ENCODE measurements around the gene PEAK1. TPM values are rescaled to one million over a fixed set of nuclear protein-coding genes. Genes with fewer than 3 reads are reported as not detected.

Gene PEAK1
- total and polyA plus RNA-seq, 2 donors (not counting 3 experiments of a cell fraction or from before 2014, with no cell fraction given) = 17.9 to 91.9 TPM

DNA sequence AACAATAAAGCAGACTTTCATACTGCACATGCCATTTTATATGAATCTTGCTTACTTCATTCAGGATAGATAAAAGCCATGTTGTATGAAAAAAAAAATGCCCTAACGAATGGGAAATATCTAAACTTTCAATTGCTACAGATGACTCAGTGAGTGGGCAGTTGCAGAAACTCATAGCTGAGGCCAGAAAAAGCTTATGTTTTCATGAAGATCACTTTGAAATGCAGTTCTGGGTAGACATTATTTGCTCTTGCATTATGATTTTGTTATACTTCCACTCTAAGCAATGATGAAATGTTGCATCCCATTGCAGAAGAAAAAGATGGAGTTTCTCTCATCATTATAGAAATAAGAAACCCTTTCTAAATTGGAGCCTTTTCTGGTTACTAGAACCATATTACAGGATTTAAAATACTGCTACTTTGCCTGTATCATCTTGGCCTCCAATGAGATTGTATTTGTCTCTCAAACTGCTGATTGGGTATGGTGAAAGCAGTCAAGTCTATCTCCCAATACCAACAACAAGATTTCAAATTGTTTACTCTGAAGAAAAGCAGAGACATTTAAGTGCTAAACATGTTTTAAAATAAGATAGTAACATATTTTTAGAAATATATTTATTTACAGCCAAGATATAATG is 17.0 kb downstream of the PEAK1 start:
- Histone ChIP-seq H4K20me1 (replicated peaks; ENCODE audit: control insufficient read depth, extremely low read depth, insufficient read depth, low read length) (peaks cover 20% of the 10 kb centered on the region), H3K9me1 (replicated peaks; ENCODE audit: control insufficient read depth, extremely low read depth, insufficient read depth, low read length) (no peaks in the 10 kb centered on the region), H3K4me3 (replicated peaks in 1 of 3; ENCODE audit: insufficient read depth in 1 of 3, low read depth in 1 of 3, low read length in 3 of 3) (no peak overlapping the region), H2AFZ (ENCODE audit: low read depth, low read length) (no peak overlapping the region), H3K4me2 (ENCODE audit: insufficient read depth, low read length) (peak overlapping the region; percentile 12), H3K27ac (ENCODE audit: insufficient read depth, low read depth, low read length) (no peak overlapping the region), H3K27me3 (ENCODE audit: control insufficient read depth in 2 of 2, insufficient read depth in 2 of 2, low read length in 2 of 2) (no peaks in the 10 kb centered on the region), H3K79me2 (ENCODE audit: control insufficient read depth, insufficient read depth, low read length) (peaks cover 96% of the 10 kb centered on the region), H3K9me3 (replicated peaks; ENCODE audit: control insufficient read depth, insufficient read depth, low read length) (peaks cover 4% of the 10 kb centered on the region), H3K4me1 (ENCODE audit: control insufficient read depth, extremely low read depth, insufficient read depth, low read length) (peaks cover 3% of the 10 kb centered on the region), H3K9ac (replicated peaks; ENCODE audit: extremely low read depth, insufficient read depth, low read length) (no peak overlapping the region), H3K36me3 (ENCODE audit: control insufficient read depth in 2 of 2, extremely low read depth in 1 of 2, insufficient read depth in 2 of 2, low read length in 2 of 2) (no peaks in the 10 kb centered on the region)
- intact Hi-C loops (cut with micrococcal nuclease) = loop anchor here (10.0 kb wide), 1 partner anchor 48 kb away; no protein-coding TSS in a partner anchor
- no TSS peak for BruUV-seq (replicated peaks)
- CTCF ChIA-PET = interaction anchor here (1.6 kb wide), 1 partner anchor 141 kb away, joined by 4 read pairs; no protein-coding TSS in a partner anchor
- DNase-seq (ENCODE audit: low read depth, low spot score) = peak; percentile 45
- TF ChIP-seq FOS (IDR thresholded peaks at IDR 0.05; ENCODE audit: borderline replicate concordance, insufficient read depth, low read length) (peak; percentile 25), POLR2AphosphoS5 (IDR thresholded peaks at IDR 0.05; ENCODE audit: insufficient read depth, low read depth, low read length) (no peak)
- POLR2A ChIA-PET = no interaction called here
- no peak for FAIRE-seq
- dilution Hi-C loops (cut with MboI; ENCODE audit: extremely low pct_ligation_motif_present, low sequenced_read_pairs) = no loop called here

DNA sequence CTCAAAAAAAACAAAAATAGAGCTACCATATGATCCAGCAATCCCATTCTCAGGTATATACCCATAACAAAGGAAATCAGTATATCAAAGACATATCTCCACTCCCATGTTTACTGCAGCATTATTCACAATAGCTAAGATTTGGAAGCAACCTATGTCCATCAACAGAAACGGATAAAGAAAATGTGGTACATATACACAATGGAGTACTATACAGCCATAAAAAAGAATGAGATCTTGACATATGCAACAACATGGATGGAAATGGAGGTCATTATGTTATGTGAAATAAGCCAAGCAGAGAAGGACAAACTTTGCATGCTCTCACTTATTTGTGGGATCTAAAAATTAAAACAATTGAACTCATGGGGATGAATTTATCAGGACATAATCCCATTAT is 19.6 kb downstream of the PEAK1 start:
- peaks cover 4% of the 10 kb centered on the region for H3K9me3 ChIP-seq (replicated peaks; ENCODE audit: control insufficient read depth, insufficient read depth, low read length)
- peaks cover 3% of the 10 kb centered on the region for H3K4me1 ChIP-seq (ENCODE audit: control insufficient read depth, extremely low read depth, insufficient read depth, low read length)
- no peak overlapping the region for H2AFZ ChIP-seq (ENCODE audit: low read depth, low read length)
- peaks cover 94% of the 10 kb centered on the region for H3K79me2 ChIP-seq (ENCODE audit: control insufficient read depth, insufficient read depth, low read length)
- no peak for TF ChIP-seq POLR2AphosphoS5 (IDR thresholded peaks at IDR 0.05; ENCODE audit: insufficient read depth, low read depth, low read length)
- no peak for TF ChIP-seq POLR2A (IDR thresholded peaks at IDR 0.05; ENCODE audit: low read depth, low read length)
- no peak for TF ChIP-seq JUN (IDR thresholded peaks at IDR 0.05; ENCODE audit: borderline replicate concordance, insufficient read depth, insufficient read length, low read depth)
- no peak for TF ChIP-seq GATA2 (IDR thresholded peaks at IDR 0.05; ENCODE audit: insufficient read depth, insufficient read length, low read depth, low read length)
- TF ChIP-seq MYC (IDR thresholded peaks at IDR 0.05; ENCODE audit: low read depth, low read length) = no peak
- TF ChIP-seq CTCF (IDR thresholded peaks at IDR 0.05; ENCODE audit: extremely low read depth in 1 of 2, insufficient read depth in 1 of 2, low read depth in 1 of 2, low read length in 2 of 2) = no peak
- TF ChIP-seq FOS (IDR thresholded peaks at IDR 0.05; ENCODE audit: borderline replicate concordance, insufficient read depth, low read length) = no peak
- no peak for TF ChIP-seq EZH2 (IDR thresholded peaks at IDR 0.05; ENCODE audit: borderline replicate concordance, low read depth, low read length, severe bottlenecking)
- no peak for TF ChIP-seq MAX (IDR thresholded peaks at IDR 0.05; ENCODE audit: insufficient read depth, insufficient read length)
- DNase-seq (ENCODE audit: low read depth, low spot score) = no peak
- H3K9me1 ChIP-seq (replicated peaks; ENCODE audit: control insufficient read depth, extremely low read depth, insufficient read depth, low read length) = no peaks in the 10 kb centered on the region
- H3K36me3 ChIP-seq (ENCODE audit: control insufficient read depth in 2 of 2, extremely low read depth in 1 of 2, insufficient read depth in 2 of 2, low read length in 2 of 2) = no peaks in the 10 kb centered on the region
- CTCF ChIA-PET = no interaction called here
- BruUV-seq (replicated peaks) = no TSS peak
- no peak overlapping the region for H3K4me2 ChIP-seq (ENCODE audit: insufficient read depth, low read length)
- dilution Hi-C loops (cut with MboI; ENCODE audit: extremely low pct_ligation_motif_present, low sequenced_read_pairs) = no loop called here
- H3K27me3 ChIP-seq (ENCODE audit: control insufficient read depth in 2 of 2, insufficient read depth in 2 of 2, low read length in 2 of 2) = no peaks in the 10 kb centered on the region
- POLR2A ChIA-PET = no interaction called here
- no peak overlapping the region for H3K27ac ChIP-seq (ENCODE audit: insufficient read depth, low read depth, low read length)
- H3K4me3 ChIP-seq (replicated peaks in 1 of 3; ENCODE audit: insufficient read depth in 1 of 3, low read depth in 1 of 3, low read length in 3 of 3) = no peak overlapping the region
- no peak overlapping the region for H3K9ac ChIP-seq (replicated peaks; ENCODE audit: extremely low read depth, insufficient read depth, low read length)
- FAIRE-seq = no peak
- peaks cover 23% of the 10 kb centered on the region for H4K20me1 ChIP-seq (replicated peaks; ENCODE audit: control insufficient read depth, extremely low read depth, insufficient read depth, low read length)
- intact Hi-C loops (cut with micrococcal nuclease) = loop anchor here (10.0 kb wide), 1 partner anchor 45 kb away; no protein-coding TSS in a partner anchor
